Natural killer cell (primary cell): ENCODE measurements around the gene IGSF11. TPM values are rescaled to one million over a fixed set of nuclear protein-coding genes. Genes with fewer than 3 reads are reported as not detected.

ENCODE experiments used
- ATAC-seq, 3 donors: fragments of 150-1000 bp in 2 of 3; fragments of 200-7000 bp in 1 of 3; cut with Tn5 transposase; 1 replicate in 1 of 3; 2 replicates in 2 of 3; pipeline ENCODE4 v1.10.0; 2021; ENCODE audit warnings: mild to moderate bottlenecking in 2 of 3, moderate library complexity in 2 of 3
- DNase-seq, 2 donors: peaks; one replicate each; pipeline versions ENCODE4 v3.0.0 to v3.0.0-alpha.2; 2013 to 2021; ENCODE audit warnings: mixed read lengths in 1 of 2
- H3K27ac ChIP-seq: one replicate; pipeline ENCODE4 v1.5.1; 2013; ENCODE audit warnings: mild to moderate bottlenecking, low read length
- H3K27me3 ChIP-seq: one replicate; pipeline ENCODE4 v1.6.1; 2013; ENCODE audit warnings: low read length; ENCODE audit not compliant: control insufficient read depth, insufficient read depth
- H3K36me3 ChIP-seq: one replicate; pipeline ENCODE4 v1.6.1; 2013; ENCODE audit warnings: low read length; ENCODE audit not compliant: control insufficient read depth, insufficient read depth
- H3K4me1 ChIP-seq: one replicate; pipeline ENCODE4 v1.6.1; 2013; ENCODE audit warnings: low read length; ENCODE audit not compliant: control insufficient read depth, insufficient read depth
- H3K4me3 ChIP-seq: one replicate; pipeline ENCODE4 v1.5.1; 2013; ENCODE audit warnings: low read length
- H3K9me3 ChIP-seq: one replicate; pipeline ENCODE4 v1.6.1; 2013; ENCODE audit warnings: low read length; ENCODE audit not compliant: control insufficient read depth, insufficient read depth
- H3K27ac Mint-ChIP-seq, 2 donors: one replicate each; pipeline ENCODE4 v1.8.0; 2022; ENCODE audit warnings: mild to moderate bottlenecking in 2 of 2, mixed read lengths in 2 of 2, moderate library complexity in 1 of 2
- H3K27me3 Mint-ChIP-seq, 2 donors: one replicate each; pipeline ENCODE4 v1.8.0; 2022; ENCODE audit warnings: low read depth in 2 of 2, mixed read lengths in 2 of 2
- H3K36me3 Mint-ChIP-seq: one replicate; pipeline ENCODE4 v1.8.0; 2022; ENCODE audit warnings: mixed read lengths
- H3K4me1 Mint-ChIP-seq, 2 donors: one replicate each; pipeline ENCODE4 v1.8.0; 2022; ENCODE audit warnings: mixed read lengths in 2 of 2
- H3K4me3 Mint-ChIP-seq: one replicate; pipeline ENCODE4 v1.8.0; 2022; ENCODE audit warnings: mild to moderate bottlenecking, moderate library complexity, mixed read lengths
- H3K9me3 Mint-ChIP-seq, 2 donors: one replicate each; pipeline ENCODE4 v1.8.0; 2022; ENCODE audit warnings: mixed read lengths in 2 of 2
- WGBS: methylation state at CpG from one replicate; pipeline ENCODE4 v1.1.7; 2013; ENCODE audit warnings: missing lambda C conversion rate; ENCODE audit not compliant: insufficient coverage; 5-methylcytosine and 5-hydroxymethylcytosine counted together
- intact Hi-C: fragments of 100-400 bp; cut with micrococcal nuclease; formaldehyde crosslinking; loops from one replicate; pipeline ENCODE4 v1.14.2; 2022
- total RNA-seq, 4 donors: library from RNA; stranded (reverse); fragments of 120-200 nt in 1 of 4; gene quantifications; one replicate each; pipeline versions ENCODE4 v1.2.3 to v1.2.4, GENCODE V29; 2013 to 2022
- TF ChIP-seq, protein P1 (sequence below): fragments of 200-600 bp; IDR thresholded peaks from one replicate; pipeline ENCODE4 v1.8.0; 2022; ENCODE audit warnings: antibody characterized with exemption

The IGSF11 gene
- total RNA-seq, 3 donors from 2014 or later (not counting 1 experiment from before 2014, with no cell fraction given), result 0.66 to 2.3 TPM; not detected in 1

DNA sequence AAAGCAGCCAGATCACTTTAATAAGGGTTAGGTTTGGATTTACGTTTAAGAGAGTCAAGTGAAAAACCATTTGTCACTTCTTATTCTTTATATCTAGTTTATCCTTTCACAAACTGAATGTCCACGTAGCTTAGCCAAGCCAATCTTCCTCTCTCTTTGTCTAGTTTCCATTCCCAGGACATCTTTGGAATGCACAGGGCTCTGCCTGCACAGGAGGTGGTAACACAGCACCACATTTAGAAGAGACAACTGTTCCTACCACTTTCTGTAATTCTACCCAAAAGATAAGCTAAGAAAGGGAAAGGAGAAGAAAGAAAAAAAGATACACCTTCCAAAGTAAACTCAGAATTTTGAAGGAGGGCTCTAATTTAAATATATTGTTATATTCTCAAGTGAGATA lies 67.9 kb downstream of the IGSF11 start:
- H3K4me3 ChIP-seq, result no peak overlapping the region
- H3K36me3 ChIP-seq, result no peaks in the 10 kb centered on the region
- Mint-ChIP-seq H3K36me3 (no peaks in the 10 kb centered on the region), H3K9me3 (no peaks in the 10 kb centered on the region), H3K4me3 (no peak overlapping the region), H3K27ac (no peak overlapping the region), H3K27me3 (peaks cover 5 to 6% of the 10 kb centered on the region in 2 donors), H3K4me1 (no peaks in the 10 kb centered on the region)
- ATAC-seq (no peak), DNase-seq (no peak)
- H3K27me3 ChIP-seq, result peaks cover 3% of the 10 kb centered on the region
- H3K4me1 ChIP-seq, result no peaks in the 10 kb centered on the region
- intact Hi-C loops, result no loop called here
- 54% methylated on average over 1 of the region's 2 CpGs for WGBS
- no peaks in the 10 kb centered on the region for H3K9me3 ChIP-seq
- TF ChIP-seq, protein P1, sequence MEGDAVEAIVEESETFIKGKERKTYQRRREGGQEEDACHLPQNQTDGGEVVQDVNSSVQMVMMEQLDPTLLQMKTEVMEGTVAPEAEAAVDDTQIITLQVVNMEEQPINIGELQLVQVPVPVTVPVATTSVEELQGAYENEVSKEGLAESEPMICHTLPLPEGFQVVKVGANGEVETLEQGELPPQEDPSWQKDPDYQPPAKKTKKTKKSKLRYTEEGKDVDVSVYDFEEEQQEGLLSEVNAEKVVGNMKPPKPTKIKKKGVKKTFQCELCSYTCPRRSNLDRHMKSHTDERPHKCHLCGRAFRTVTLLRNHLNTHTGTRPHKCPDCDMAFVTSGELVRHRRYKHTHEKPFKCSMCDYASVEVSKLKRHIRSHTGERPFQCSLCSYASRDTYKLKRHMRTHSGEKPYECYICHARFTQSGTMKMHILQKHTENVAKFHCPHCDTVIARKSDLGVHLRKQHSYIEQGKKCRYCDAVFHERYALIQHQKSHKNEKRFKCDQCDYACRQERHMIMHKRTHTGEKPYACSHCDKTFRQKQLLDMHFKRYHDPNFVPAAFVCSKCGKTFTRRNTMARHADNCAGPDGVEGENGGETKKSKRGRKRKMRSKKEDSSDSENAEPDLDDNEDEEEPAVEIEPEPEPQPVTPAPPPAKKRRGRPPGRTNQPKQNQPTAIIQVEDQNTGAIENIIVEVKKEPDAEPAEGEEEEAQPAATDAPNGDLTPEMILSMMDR, result no peak
- H3K27ac ChIP-seq, result no peak overlapping the region

DNA sequence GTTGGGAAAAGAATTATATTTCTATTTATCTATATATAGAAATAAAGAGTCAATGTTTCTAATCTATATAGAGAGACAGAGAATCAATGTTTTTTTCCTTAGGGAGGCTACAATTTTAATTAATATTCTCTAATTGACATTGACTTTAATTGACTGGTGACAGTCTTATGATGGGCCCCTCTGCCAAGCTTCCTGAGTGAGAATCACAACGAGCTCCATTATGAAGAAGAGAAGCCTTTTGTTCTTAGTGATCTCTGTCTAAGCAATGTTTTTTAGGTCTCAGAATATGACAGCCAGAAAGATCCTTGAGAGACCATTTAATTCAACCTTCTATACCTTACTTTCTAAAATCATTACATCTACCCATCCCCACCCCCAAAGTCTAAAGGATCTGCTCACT lies 70.9 kb downstream of the IGSF11 start:
- H3K27ac Mint-ChIP-seq, result no peak overlapping the region
- no peak overlapping the region for H3K4me3 ChIP-seq
- no peaks in the 10 kb centered on the region for H3K9me3 ChIP-seq
- peaks cover 3% of the 10 kb centered on the region for H3K27me3 ChIP-seq
- peaks cover 0 to 3% of the 10 kb centered on the region in 2 donors for H3K27me3 Mint-ChIP-seq
- no peak overlapping the region for H3K27ac ChIP-seq
- H3K4me3 Mint-ChIP-seq, result no peak overlapping the region
- H3K36me3 Mint-ChIP-seq, result no peaks in the 10 kb centered on the region
- no peak for ATAC-seq
- DNase-seq, result no peak
- H3K36me3 ChIP-seq, result no peaks in the 10 kb centered on the region
- WGBS, result 50% methylated on average over 1 of the region's 1 CpG
- no peaks in the 10 kb centered on the region for H3K4me1 Mint-ChIP-seq
- intact Hi-C loops, result no loop called here
- no peaks in the 10 kb centered on the region for H3K4me1 ChIP-seq
- H3K9me3 Mint-ChIP-seq, result peaks cover 0 to 2% of the 10 kb centered on the region in 2 donors
- TF ChIP-seq, protein P1, result no peak

DNA sequence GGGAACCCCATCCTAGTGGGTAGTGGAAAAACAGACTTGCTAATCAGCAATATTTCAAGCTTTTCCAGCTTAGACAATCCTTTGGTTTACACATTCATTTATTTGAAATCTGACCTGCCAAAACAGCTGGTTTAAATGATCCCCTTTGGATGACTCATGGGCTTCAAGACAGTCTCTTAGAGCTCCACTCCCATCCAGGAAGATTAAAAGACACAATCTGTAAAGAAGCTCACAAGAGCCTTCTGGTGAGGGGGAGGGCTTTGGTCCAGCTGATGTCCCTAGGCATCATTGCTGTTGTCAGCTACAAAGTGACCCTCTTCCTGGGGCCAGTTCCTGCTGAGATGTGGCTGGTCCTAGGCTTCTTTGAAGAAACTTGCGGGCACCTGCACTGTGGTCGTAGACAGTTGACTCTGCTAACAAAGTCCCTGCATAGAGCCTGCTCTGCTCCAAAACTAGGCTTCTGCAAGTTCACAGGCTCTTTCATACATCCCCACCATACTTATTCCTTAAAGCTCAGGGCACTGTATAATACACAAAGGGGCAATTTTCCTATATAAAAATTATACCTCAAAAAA lies 73.7 kb downstream of the IGSF11 start:
- Mint-ChIP-seq H3K36me3 (no peaks in the 10 kb centered on the region), H3K27me3 (peaks cover 0 to 3% of the 10 kb centered on the region in 2 donors), H3K4me1 (no peaks in the 10 kb centered on the region), H3K9me3 (peaks cover 0 to 2% of the 10 kb centered on the region in 2 donors), H3K4me3 (no peak overlapping the region), H3K27ac (no peak overlapping the region)
- Histone ChIP-seq H3K27me3 (no peaks in the 10 kb centered on the region), H3K27ac (no peak overlapping the region), H3K9me3 (no peaks in the 10 kb centered on the region), H3K36me3 (no peaks in the 10 kb centered on the region), H3K4me1 (no peaks in the 10 kb centered on the region), H3K4me3 (no peak overlapping the region)
- 92% methylated on average over 2 of the region's 2 CpGs for WGBS
- intact Hi-C loops, result no loop called here
- ATAC-seq (no peak), DNase-seq (no peak)
- TF ChIP-seq, protein P1, result no peak
